ENCODE measurements around the gene RPN2. TPM values are rescaled to one million over a fixed set of nuclear protein-coding genes. Genes with fewer than 3 reads are reported as not detected.

Gene RPN2
- total and polyA plus RNA-seq, 9 donors, result 135 to 247 (median 174) TPM

DNA sequence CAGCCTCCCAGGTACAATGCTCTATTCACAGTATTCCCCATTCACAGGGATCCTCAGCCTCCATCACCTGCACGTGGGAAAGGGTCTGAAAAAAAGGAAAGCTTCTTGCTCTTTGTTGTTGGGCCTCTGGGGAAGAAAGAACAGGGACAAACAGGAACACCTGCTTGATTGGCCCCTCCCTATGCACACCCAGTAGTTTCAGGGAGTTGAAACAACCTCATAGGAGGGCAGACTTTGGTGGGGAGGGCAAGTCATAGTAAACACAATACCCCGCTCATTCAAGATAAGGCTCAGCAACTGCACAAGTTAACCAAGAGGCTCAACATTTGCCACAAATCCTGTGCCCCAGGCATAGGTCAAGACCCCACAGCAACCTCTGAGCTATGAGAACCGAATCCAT is 80.7 kb downstream of the RPN2 start:
- no peak overlapping the region for H3K27ac ChIP-seq (ENCODE audit: low read length)
- no peaks in the 10 kb centered on the region for H3K4me1 ChIP-seq (ENCODE audit: control insufficient read depth, insufficient read depth, low read length)
- no peaks in the 10 kb centered on the region for H3K9me3 ChIP-seq (replicated peaks; ENCODE audit: control insufficient read depth, low read depth, low read length)
- no peak for DNase-seq
- H3K4me3 ChIP-seq (ENCODE audit: low read length), result no peak overlapping the region
- WGBS (ENCODE audit: insufficient coverage), result no CpG with 5 or more reads among the region's 3 CpGs
- H3K36me3 ChIP-seq (ENCODE audit: control insufficient read depth, insufficient read depth, low read length), result no peaks in the 10 kb centered on the region
- peaks cover 15% of the 10 kb centered on the region for H3K27me3 ChIP-seq (ENCODE audit: control insufficient read depth, insufficient read depth, low read length)

DNA sequence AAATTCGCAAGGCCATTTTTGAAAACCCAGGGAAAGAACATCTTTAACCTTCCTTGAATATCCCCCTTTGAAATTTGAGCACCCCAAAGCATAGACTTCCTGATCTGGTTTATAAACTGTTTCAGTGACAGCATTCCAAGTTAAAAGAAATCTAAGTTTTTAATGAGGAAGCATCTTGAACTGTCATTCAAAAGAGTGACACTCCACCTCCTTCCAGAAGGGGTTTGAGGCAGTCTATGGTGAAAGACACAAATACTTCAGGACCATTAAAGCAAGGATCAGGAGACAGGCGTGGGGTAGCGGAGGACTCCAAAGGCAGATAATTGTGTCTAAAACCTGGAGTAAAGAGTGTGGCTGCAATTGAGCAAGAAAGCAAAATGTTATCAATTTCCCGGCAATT is 81.8 kb downstream of the RPN2 start:
- H3K4me1 ChIP-seq (ENCODE audit: control insufficient read depth, insufficient read depth, low read length), result no peaks in the 10 kb centered on the region
- WGBS (ENCODE audit: insufficient coverage), result 66% methylated on average over 3 of the region's 4 CpGs
- DNase-seq, result no peak
- no peaks in the 10 kb centered on the region for H3K9me3 ChIP-seq (replicated peaks; ENCODE audit: control insufficient read depth, low read depth, low read length)
- no peak overlapping the region for H3K27ac ChIP-seq (ENCODE audit: low read length)
- peaks cover 15% of the 10 kb centered on the region for H3K27me3 ChIP-seq (ENCODE audit: control insufficient read depth, insufficient read depth, low read length)
- H3K36me3 ChIP-seq (ENCODE audit: control insufficient read depth, insufficient read depth, low read length), result no peaks in the 10 kb centered on the region
- no peak overlapping the region for H3K4me3 ChIP-seq (ENCODE audit: low read length)

DNA sequence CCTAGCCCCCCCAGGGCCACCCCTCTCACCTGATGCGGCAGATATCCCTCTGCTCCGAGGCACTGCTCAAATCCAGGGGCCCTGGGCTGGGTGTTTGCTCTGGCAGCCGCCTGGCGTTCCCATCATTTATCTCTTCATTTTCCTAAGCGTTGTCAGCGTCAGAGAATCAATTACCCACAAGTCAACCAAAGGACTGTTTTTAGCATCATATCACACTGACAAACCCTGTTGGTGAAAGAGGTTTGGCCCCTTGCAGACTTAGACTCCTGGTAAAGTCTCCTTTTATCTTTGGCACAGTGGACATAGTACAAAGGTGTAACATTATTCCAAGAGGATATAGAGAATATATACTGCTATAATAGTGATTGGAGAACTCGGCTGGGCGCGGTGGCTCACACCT is 82.6 kb downstream of the RPN2 start, which contains the start of gene GHRH:
Gene GHRH, minus strand, starts transcription at position 101 of the 400 bp plus-strand sequence. CDS start 4,925 bp downstream, outside the sequence.
- H3K9me3 ChIP-seq (replicated peaks; ENCODE audit: control insufficient read depth, low read depth, low read length), result no peaks in the 10 kb centered on the region
- H3K36me3 ChIP-seq (ENCODE audit: control insufficient read depth, insufficient read depth, low read length), result no peaks in the 10 kb centered on the region
- H3K4me1 ChIP-seq (ENCODE audit: control insufficient read depth, insufficient read depth, low read length), result no peaks in the 10 kb centered on the region
- 81% methylated on average over 7 of the region's 9 CpGs for WGBS (ENCODE audit: insufficient coverage)
- H3K4me3 ChIP-seq (ENCODE audit: low read length), result no peak within 1 kb of the TSS
- no peak within 1 kb of the TSS for H3K27ac ChIP-seq (ENCODE audit: low read length)
- no peak for DNase-seq
- peaks cover 15% of the 10 kb centered on the region for H3K27me3 ChIP-seq (ENCODE audit: control insufficient read depth, insufficient read depth, low read length)

DNA sequence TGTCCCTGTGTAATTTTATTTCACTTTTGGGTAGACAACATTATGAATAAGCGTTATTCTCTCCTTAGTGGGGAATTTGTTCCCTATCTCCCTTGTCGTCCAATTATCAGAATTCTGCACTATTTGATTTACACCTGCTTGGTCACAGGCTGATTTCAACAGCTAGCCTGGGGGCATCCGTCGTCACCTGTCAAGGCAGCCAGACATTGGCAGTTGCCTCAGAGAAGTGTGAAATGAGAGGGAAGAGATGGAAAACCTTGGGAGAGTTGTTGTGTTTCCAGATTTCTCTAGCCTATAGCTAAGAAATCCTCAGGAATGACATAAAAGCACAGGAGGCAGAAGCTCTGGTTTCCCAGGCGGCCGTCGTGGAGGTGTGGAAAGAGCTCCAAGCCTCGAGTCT is 83.4 kb downstream of the RPN2 start:
- Histone ChIP-seq H3K27ac (ENCODE audit: low read length) (no peak overlapping the region), H3K4me1 (ENCODE audit: control insufficient read depth, insufficient read depth, low read length) (no peaks in the 10 kb centered on the region), H3K36me3 (ENCODE audit: control insufficient read depth, insufficient read depth, low read length) (no peaks in the 10 kb centered on the region), H3K9me3 (replicated peaks; ENCODE audit: control insufficient read depth, low read depth, low read length) (no peaks in the 10 kb centered on the region), H3K4me3 (ENCODE audit: low read length) (no peak overlapping the region), H3K27me3 (ENCODE audit: control insufficient read depth, insufficient read depth, low read length) (peaks cover 14% of the 10 kb centered on the region)
- 28% methylated on average over 4 of the region's 8 CpGs for WGBS (ENCODE audit: insufficient coverage)
- no peak for DNase-seq

DNA sequence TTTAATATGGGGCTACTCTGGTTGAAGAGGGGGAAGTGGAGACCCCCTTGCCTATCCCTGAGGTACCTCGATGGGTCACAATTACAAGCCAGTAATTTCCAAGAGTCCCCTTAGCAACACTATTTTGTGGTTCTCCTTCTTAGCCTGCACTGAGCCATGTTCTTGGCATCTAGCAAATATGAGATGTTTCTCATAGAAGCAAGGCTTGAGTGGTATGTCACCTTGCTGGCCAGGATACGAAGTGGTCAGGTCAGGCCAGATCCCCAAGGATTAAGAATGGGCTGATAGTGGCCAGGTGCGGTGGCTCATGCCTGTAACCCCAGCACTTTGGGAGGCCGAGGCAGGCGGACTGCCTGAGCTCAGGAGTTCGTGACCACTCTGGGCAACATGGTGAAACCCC is 84.6 kb downstream of the RPN2 start:
- 65% methylated on average over 2 of the region's 6 CpGs for WGBS (ENCODE audit: insufficient coverage)
- Histone ChIP-seq H3K4me1 (ENCODE audit: control insufficient read depth, insufficient read depth, low read length) (no peaks in the 10 kb centered on the region), H3K27ac (ENCODE audit: low read length) (no peak overlapping the region), H3K9me3 (replicated peaks; ENCODE audit: control insufficient read depth, low read depth, low read length) (no peaks in the 10 kb centered on the region), H3K4me3 (ENCODE audit: low read length) (no peak overlapping the region), H3K36me3 (ENCODE audit: control insufficient read depth, insufficient read depth, low read length) (no peaks in the 10 kb centered on the region), H3K27me3 (ENCODE audit: control insufficient read depth, insufficient read depth, low read length) (peaks cover 13% of the 10 kb centered on the region)
- no peak for DNase-seq

DNA sequence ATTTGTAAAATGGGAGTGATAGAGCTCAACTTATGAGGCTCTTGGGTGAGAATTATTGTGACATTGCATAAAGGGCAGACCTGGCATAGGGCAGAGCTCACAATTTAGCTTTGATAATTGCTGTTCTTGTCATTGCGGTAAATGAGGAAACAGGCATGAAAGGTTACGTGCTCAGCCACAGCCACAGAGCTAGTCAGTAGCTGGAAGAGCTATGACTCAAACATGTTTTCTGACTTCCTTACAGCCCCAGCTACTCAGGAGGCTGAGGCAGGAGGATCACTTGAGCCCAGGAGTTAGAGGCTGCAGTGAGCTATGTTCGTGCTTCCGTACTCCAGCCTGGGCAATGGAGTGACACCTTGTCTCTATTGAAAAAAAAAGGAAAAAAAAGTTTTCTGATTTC is 86.0 kb downstream of the RPN2 start:
- WGBS (ENCODE audit: insufficient coverage), result 88% methylated on average over 3 of the region's 4 CpGs
- H3K4me3 ChIP-seq (ENCODE audit: low read length), result no peak overlapping the region
- peaks cover 6% of the 10 kb centered on the region for H3K27me3 ChIP-seq (ENCODE audit: control insufficient read depth, insufficient read depth, low read length)
- DNase-seq, result no peak
- H3K36me3 ChIP-seq (ENCODE audit: control insufficient read depth, insufficient read depth, low read length), result no peaks in the 10 kb centered on the region
- peaks cover 4% of the 10 kb centered on the region for H3K4me1 ChIP-seq (ENCODE audit: control insufficient read depth, insufficient read depth, low read length)
- no peak overlapping the region for H3K27ac ChIP-seq (ENCODE audit: low read length)
- H3K9me3 ChIP-seq (replicated peaks; ENCODE audit: control insufficient read depth, low read depth, low read length), result no peaks in the 10 kb centered on the region

DNA sequence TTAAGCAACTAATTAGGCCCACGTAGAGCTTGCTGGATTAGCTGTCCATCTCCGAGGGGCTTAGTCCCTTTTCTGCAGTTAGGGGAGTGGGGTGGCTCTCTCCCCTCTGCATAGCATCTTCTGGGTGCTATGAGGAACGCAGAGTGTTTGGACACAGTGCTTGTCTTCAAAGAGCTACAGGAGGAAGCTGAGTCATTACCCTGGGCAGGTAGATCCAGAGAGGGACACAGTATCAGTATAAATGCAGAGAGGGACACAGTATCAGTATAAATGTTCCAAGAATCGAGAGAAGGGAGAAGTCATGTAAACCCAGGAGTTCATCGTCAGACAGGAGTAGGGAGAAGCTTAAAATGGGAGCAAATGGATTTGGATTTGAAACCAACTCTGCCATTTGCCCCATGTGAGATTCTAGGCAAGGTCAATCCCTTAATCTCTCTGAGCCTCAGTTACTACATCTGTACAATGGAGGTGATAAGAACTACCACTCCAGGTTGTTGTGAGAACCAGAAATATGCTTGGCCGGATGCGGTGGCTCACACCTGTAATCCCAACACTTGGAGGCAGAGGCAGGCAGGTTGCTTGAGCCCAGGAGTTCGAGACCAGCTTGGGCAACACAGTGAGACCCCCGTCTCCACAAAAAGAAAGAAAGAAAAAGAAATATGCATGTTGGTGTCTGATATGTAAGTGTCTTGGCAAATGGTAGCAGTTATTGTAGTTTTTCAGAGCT is 88.0 kb downstream of the RPN2 start:
- H3K27me3 ChIP-seq (ENCODE audit: control insufficient read depth, insufficient read depth, low read length), result no peaks in the 10 kb centered on the region
- DNase-seq, result no peak
- H3K36me3 ChIP-seq (ENCODE audit: control insufficient read depth, insufficient read depth, low read length), result no peaks in the 10 kb centered on the region
- H3K4me1 ChIP-seq (ENCODE audit: control insufficient read depth, insufficient read depth, low read length), result peaks cover 4% of the 10 kb centered on the region
- no peak overlapping the region for H3K27ac ChIP-seq (ENCODE audit: low read length)
- WGBS (ENCODE audit: insufficient coverage), result 82% methylated on average over 7 of the region's 9 CpGs
- no peak overlapping the region for H3K4me3 ChIP-seq (ENCODE audit: low read length)
- no peaks in the 10 kb centered on the region for H3K9me3 ChIP-seq (replicated peaks; ENCODE audit: control insufficient read depth, low read depth, low read length)

DNA sequence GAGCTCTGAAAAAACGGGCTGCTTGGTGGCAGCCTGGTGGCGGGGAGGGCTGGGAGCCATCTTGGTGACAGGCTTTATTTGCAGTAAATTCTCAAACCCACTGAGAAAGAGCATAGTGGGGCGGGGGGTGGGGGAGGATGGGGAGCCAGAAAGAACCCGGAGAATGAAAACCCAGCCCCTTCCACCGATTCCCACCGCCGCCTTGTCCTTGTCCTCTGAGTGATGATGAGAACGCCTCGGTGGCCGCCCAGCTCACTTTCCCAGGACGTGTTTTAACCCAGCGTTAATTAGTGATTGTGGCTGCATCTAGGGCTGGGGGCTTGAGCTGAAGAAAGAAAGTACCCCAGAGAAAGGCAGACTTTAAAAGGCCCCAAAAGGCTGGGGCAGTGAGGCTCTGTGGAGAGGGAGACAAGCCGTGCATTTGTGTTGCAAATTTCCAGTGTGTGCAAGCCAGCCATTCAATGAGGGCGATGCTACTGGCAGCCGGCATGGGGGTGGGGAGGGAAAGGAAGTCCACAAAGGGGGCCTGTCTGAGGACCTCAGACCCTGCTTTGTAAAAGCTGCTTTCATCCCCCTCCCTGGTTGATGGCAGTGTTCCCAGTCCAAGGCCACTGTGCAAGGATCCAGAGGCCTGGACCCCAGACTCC is 88.7 kb downstream of the RPN2 start:
- Histone ChIP-seq H3K27me3 (ENCODE audit: control insufficient read depth, insufficient read depth, low read length) (no peaks in the 10 kb centered on the region), H3K36me3 (ENCODE audit: control insufficient read depth, insufficient read depth, low read length) (no peaks in the 10 kb centered on the region), H3K4me1 (ENCODE audit: control insufficient read depth, insufficient read depth, low read length) (peaks cover 4% of the 10 kb centered on the region), H3K4me3 (ENCODE audit: low read length) (no peak overlapping the region), H3K9me3 (replicated peaks; ENCODE audit: control insufficient read depth, low read depth, low read length) (no peaks in the 10 kb centered on the region), H3K27ac (ENCODE audit: low read length) (no peak overlapping the region)
- WGBS (ENCODE audit: insufficient coverage), result 45% methylated on average over 8 of the region's 15 CpGs
- no peak for DNase-seq

DNA sequence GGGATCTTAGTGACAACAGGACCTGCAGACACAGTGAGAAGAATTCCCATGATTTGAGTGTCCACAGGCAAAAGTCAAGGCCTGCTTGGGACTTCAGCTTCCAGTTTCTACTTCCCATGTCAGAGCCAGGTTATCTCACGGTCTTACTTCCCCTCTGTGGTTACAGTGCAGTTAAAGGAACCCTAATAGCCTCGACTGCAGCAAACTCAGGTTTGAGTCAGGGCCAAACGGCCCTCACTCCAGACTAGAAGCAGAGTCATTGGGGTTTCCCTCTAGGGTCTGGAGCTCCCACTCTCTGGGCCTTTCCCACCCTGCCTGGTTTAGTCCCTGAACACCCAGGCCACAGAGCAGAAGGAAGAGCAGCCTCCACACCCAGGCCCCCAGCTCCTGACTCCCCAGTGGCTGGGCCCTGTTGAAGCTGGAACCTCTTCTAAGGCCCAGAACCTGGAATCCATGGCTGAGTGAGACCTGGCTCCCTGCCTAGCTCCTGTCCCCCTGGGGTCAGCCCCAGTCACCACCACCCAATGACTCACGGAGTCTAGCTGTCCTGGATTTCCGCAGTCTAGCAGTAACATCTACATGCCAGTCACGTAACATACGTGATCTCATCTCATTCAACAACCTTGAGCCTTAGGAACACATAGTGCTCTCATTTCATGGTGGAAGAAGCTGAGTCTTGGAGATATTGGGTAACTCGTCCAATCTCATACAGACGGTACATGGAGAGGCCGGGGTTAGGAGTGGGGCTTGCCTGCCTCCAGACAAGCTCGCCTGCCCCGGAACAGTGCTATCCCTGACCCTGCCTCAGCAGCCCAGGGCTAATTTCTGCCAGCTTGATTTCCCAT is 91.7 kb downstream of the RPN2 start:
- 41% methylated on average over 3 of the region's 12 CpGs for WGBS (ENCODE audit: insufficient coverage)
- Histone ChIP-seq H3K27ac (ENCODE audit: low read length) (no peak overlapping the region), H3K27me3 (ENCODE audit: control insufficient read depth, insufficient read depth, low read length) (no peaks in the 10 kb centered on the region), H3K36me3 (ENCODE audit: control insufficient read depth, insufficient read depth, low read length) (no peaks in the 10 kb centered on the region), H3K9me3 (replicated peaks; ENCODE audit: control insufficient read depth, low read depth, low read length) (no peaks in the 10 kb centered on the region), H3K4me1 (ENCODE audit: control insufficient read depth, insufficient read depth, low read length) (peaks cover 4% of the 10 kb centered on the region), H3K4me3 (ENCODE audit: low read length) (no peak overlapping the region)
- DNase-seq, result peak; percentile 58

DNA sequence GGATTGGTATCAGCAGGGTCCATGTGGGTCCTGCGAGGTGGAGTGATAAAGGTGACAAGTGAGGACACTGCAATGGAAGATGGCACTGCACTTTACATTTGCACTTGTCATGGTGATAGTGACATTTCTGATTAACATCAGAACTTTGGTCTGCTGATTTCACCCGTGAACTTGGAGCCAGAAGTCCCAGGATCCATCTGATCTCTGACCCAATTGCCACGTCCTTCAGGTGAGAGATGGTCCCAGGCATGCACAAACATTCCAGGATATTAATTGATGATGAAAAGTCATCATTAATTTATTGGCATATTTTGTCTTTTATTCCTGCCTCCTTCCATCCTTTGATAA is 92.3 kb downstream of the RPN2 start:
- no peaks in the 10 kb centered on the region for H3K36me3 ChIP-seq (ENCODE audit: control insufficient read depth, insufficient read depth, low read length)
- DNase-seq, result no peak
- no peaks in the 10 kb centered on the region for H3K9me3 ChIP-seq (replicated peaks; ENCODE audit: control insufficient read depth, low read depth, low read length)
- no peak overlapping the region for H3K4me3 ChIP-seq (ENCODE audit: low read length)
- H3K4me1 ChIP-seq (ENCODE audit: control insufficient read depth, insufficient read depth, low read length), result peaks cover 5% of the 10 kb centered on the region
- no peaks in the 10 kb centered on the region for H3K27me3 ChIP-seq (ENCODE audit: control insufficient read depth, insufficient read depth, low read length)
- 94% methylated on average over 2 of the region's 3 CpGs for WGBS (ENCODE audit: insufficient coverage)
- H3K27ac ChIP-seq (ENCODE audit: low read length), result no peak overlapping the region
